MM.1S (cell line): ENCODE data around the gene IPMK.

Experiments
- DNase-seq: peaks from one replicate; pipeline ENCODE4 v3.0.0-alpha.2; 2015
- H2AFZ ChIP-seq: fragments of 300-600 bp; sonication (generic); 2 replicates; pipeline ENCODE4 v1.6.0; 2016; ENCODE audit warnings: antibody characterized with exemption, low read length
- H3F3A ChIP-seq: fragments of 300-600 bp; sonication (generic); 2 replicates; pipeline ENCODE4 v1.6.1; 2016; ENCODE audit warnings: mild to moderate bottlenecking, antibody characterized with exemption, low read length, moderate library complexity, mixed read lengths; ENCODE audit not compliant: insufficient read depth
- H3K27ac ChIP-seq: fragments of 300-600 bp; sonication (generic); 2 replicates; pipeline ENCODE4 v1.5.1; 2016; ENCODE audit warnings: mild to moderate bottlenecking, low read length
- H3K27me3 ChIP-seq: fragments of 300-600 bp; sonication (generic); replicated peaks from 2 replicates; pipeline ENCODE4 v1.6.0; 2016; ENCODE audit warnings: low read length; ENCODE audit not compliant: insufficient read depth
- H3K36me3 ChIP-seq: fragments of 300-600 bp; sonication (generic); replicated peaks from 2 replicates; pipeline ENCODE4 v1.6.1; 2016; ENCODE audit warnings: mild to moderate bottlenecking, low read length, mixed read lengths; ENCODE audit not compliant: insufficient read depth
- H3K4me1 ChIP-seq: fragments of 300-600 bp; sonication (generic); 2 replicates; pipeline ENCODE4 v1.6.1; 2016; ENCODE audit warnings: low read length, mixed read lengths
- H3K4me2 ChIP-seq: fragments of 300-600 bp; sonication (generic); 2 replicates; pipeline ENCODE4 v1.6.0; 2016; ENCODE audit warnings: low read depth, low read length
- H3K4me3 ChIP-seq: fragments of 300-600 bp; sonication (generic); 2 replicates; pipeline ENCODE4 v1.5.1; 2016; ENCODE audit warnings: low read length, mixed read lengths
- H3K79me2 ChIP-seq: fragments of 300-600 bp; sonication (generic); 2 replicates; pipeline ENCODE4 v1.6.1; 2016; ENCODE audit warnings: mixed run types, low read length, mixed read lengths
- H3K9ac ChIP-seq: fragments of 300-600 bp; sonication (generic); 2 replicates; pipeline ENCODE4 v1.6.1; 2016; ENCODE audit warnings: low read length, mixed read lengths
- H3K9me2 ChIP-seq: fragments of 300-600 bp; sonication (generic); replicated peaks from 2 replicates; pipeline ENCODE4 v1.6.1; 2016; ENCODE audit warnings: mild to moderate bottlenecking, low read length, mixed read lengths; ENCODE audit not compliant: insufficient read depth
- H3K9me3 ChIP-seq: fragments of 300-600 bp; sonication (generic); replicated peaks from 2 replicates; pipeline ENCODE4 v1.6.1; 2016; ENCODE audit warnings: mild to moderate bottlenecking, low read length, mixed read lengths; ENCODE audit not compliant: insufficient read depth
- H4K20me1 ChIP-seq: fragments of 300-600 bp; sonication (generic); 2 replicates; pipeline ENCODE4 v1.6.1; 2016; ENCODE audit warnings: mild to moderate bottlenecking, low read length, moderate library complexity, mixed read lengths; ENCODE audit not compliant: insufficient read depth
- CTCF ChIP-seq: fragments of 300-600 bp; sonication (generic); IDR thresholded peaks from 2 replicates; pipeline ENCODE4 v1.5.1; 2016; ENCODE audit warnings: antibody characterized with exemption, low read length, mixed read lengths
- EZH2 ChIP-seq: fragments of 300-600 bp; sonication (generic); optimal IDR thresholded peaks from 2 replicates; pipeline ENCODE3; 2017; ENCODE audit warnings: low read depth, mild to moderate bottlenecking, antibody characterized with exemption, low read length, mixed read lengths
- EZH2phosphoT487 ChIP-seq: fragments of 300-600 bp; sonication (generic); IDR thresholded peaks from 2 replicates; pipeline ENCODE4 v1.6.1; 2018; ENCODE audit warnings: antibody characterized with exemption, low read length

The IPMK gene

GRCh38 chr10:58281092-58281752 lies 13.5 kb upstream of the IPMK start:
- no peak overlapping the region for H3K9ac ChIP-seq
- H3K36me3 ChIP-seq, result no peaks in the 10 kb centered on the region
- no peak for TF ChIP-seq CTCF
- no peak for TF ChIP-seq EZH2phosphoT487
- TF ChIP-seq EZH2, result no peak
- DNase-seq, result peak; percentile 55
- H3K9me2 ChIP-seq, result no peaks in the 10 kb centered on the region
- H2AFZ ChIP-seq, result no peak overlapping the region
- no peak overlapping the region; the same call in 1 of the 2 replicates for H3K27ac ChIP-seq
- no peak overlapping the region for H3K4me3 ChIP-seq
- peak overlapping the region; percentile 14; the same call in 1 of the 2 replicates for H3K4me2 ChIP-seq
- peaks cover 32% of the 10 kb centered on the region for H3K4me1 ChIP-seq
- peaks cover 19% of the 10 kb centered on the region; the same call in 1 of the 2 replicates for H3F3A ChIP-seq
- H4K20me1 ChIP-seq, result 0 out of 2 replicates have a peak, but pooled peaks cover 4% of the 10 kb centered on the region
- no peaks in the 10 kb centered on the region for H3K9me3 ChIP-seq
- 0 out of 2 replicates have a peak, but pooled peaks cover 8% of the 10 kb centered on the region for H3K79me2 ChIP-seq
- H3K27me3 ChIP-seq, result no peaks in the 10 kb centered on the region

GRCh38 chr10:58280477-58280876 lies 12.8 kb upstream of the IPMK start:
- H3K9ac ChIP-seq, result no peak overlapping the region
- no peak overlapping the region for H3K4me3 ChIP-seq
- peaks cover 19% of the 10 kb centered on the region; the same call in 1 of the 2 replicates for H3F3A ChIP-seq
- no peaks in the 10 kb centered on the region for H3K36me3 ChIP-seq
- no peak for DNase-seq
- H3K79me2 ChIP-seq, result peaks cover 13% of the 10 kb centered on the region
- H3K4me2 ChIP-seq, result no peak overlapping the region
- peaks cover 32% of the 10 kb centered on the region for H3K4me1 ChIP-seq
- TF ChIP-seq EZH2, result no peak
- TF ChIP-seq CTCF, result no peak
- 0 out of 2 replicates have a peak, but pooled peaks cover 4% of the 10 kb centered on the region for H4K20me1 ChIP-seq
- no peaks in the 10 kb centered on the region for H3K9me3 ChIP-seq
- no peak overlapping the region for H3K27ac ChIP-seq
- H3K9me2 ChIP-seq, result no peaks in the 10 kb centered on the region
- no peaks in the 10 kb centered on the region for H3K27me3 ChIP-seq
- H2AFZ ChIP-seq, result no peak overlapping the region

GRCh38 chr10:58278962-58279307 lies 11.2 kb upstream of the IPMK start:
- peaks cover 19% of the 10 kb centered on the region; the same call in 1 of the 2 replicates for H3F3A ChIP-seq
- peaks cover 19% of the 10 kb centered on the region for H3K79me2 ChIP-seq
- no peak overlapping the region for H3K4me2 ChIP-seq
- no peak overlapping the region for H3K27ac ChIP-seq
- no peaks in the 10 kb centered on the region for H3K36me3 ChIP-seq
- no peak overlapping the region for H2AFZ ChIP-seq
- peaks cover 32% of the 10 kb centered on the region for H3K4me1 ChIP-seq
- H3K9me2 ChIP-seq, result no peaks in the 10 kb centered on the region
- no peaks in the 10 kb centered on the region for H3K27me3 ChIP-seq
- DNase-seq, result no peak
- no peak for TF ChIP-seq EZH2
- no peak for TF ChIP-seq EZH2phosphoT487
- no peak for TF ChIP-seq CTCF
- H3K4me3 ChIP-seq, result no peak overlapping the region
- no peaks in the 10 kb centered on the region for H3K9me3 ChIP-seq
- 0 out of 2 replicates have a peak, but pooled peaks cover under 1% of the 10 kb centered on the region for H4K20me1 ChIP-seq
- no peak overlapping the region for H3K9ac ChIP-seq
